ENCODE measurements around the gene AGAP3. TPM values are rescaled to one million over a fixed set of nuclear protein-coding genes. Genes with fewer than 3 reads are reported as not detected.

AGAP3 gene
- polyA plus RNA-seq, 1 of the 3 experiments (the other 2 are of a cell fraction): 126 TPM

DNA sequence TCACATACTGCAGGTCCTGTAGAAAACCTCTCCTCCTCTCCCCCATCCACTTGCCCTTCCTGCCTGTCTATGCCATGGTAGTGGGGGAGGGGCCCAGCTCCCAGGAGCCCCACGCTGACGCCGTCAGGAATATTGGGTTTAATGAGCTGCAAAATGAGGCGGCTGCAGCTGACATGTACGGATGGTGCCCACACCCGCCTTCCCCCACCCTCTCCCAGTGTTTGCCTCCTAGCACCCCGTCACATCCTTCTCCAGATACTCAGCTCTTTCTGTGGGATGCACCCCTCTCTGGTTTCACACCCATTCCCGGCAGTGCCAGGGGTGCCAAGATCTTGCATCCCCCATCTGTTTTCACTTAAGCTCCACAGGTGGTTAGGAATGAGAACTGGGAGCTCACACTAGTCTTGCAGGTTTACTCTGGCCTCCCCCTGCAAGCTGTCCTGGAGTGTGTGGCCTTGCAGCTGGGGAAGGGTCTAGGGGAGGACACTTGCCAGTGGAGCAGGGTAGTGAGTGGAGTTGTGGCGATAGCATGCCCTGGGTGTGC lies 55.1 kb downstream of the AGAP3 start (continued):
- TF ChIP-seq MAX (IDR thresholded peaks at IDR 0.05; ENCODE audit: low read depth) (no peak), GABPA (IDR thresholded peaks at IDR 0.05; ENCODE audit: low read depth) (no peak), YY1 (IDR thresholded peaks at IDR 0.05; ENCODE audit: low read depth) (no peak), EZH2phosphoT487 (IDR thresholded peaks at IDR 0.05; ENCODE audit: borderline replicate concordance, low read depth) (no peak), TCF12 (IDR thresholded peaks at IDR 0.05) (no peak)
- TF ChIP-seq, protein P1, sequence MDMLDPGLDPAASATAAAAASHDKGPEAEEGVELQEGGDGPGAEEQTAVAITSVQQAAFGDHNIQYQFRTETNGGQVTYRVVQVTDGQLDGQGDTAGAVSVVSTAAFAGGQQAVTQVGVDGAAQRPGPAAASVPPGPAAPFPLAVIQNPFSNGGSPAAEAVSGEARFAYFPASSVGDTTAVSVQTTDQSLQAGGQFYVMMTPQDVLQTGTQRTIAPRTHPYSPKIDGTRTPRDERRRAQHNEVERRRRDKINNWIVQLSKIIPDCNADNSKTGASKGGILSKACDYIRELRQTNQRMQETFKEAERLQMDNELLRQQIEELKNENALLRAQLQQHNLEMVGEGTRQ (IDR thresholded peaks at IDR 0.05; ENCODE audit: borderline replicate concordance, low read depth, low read length): no peak

DNA sequence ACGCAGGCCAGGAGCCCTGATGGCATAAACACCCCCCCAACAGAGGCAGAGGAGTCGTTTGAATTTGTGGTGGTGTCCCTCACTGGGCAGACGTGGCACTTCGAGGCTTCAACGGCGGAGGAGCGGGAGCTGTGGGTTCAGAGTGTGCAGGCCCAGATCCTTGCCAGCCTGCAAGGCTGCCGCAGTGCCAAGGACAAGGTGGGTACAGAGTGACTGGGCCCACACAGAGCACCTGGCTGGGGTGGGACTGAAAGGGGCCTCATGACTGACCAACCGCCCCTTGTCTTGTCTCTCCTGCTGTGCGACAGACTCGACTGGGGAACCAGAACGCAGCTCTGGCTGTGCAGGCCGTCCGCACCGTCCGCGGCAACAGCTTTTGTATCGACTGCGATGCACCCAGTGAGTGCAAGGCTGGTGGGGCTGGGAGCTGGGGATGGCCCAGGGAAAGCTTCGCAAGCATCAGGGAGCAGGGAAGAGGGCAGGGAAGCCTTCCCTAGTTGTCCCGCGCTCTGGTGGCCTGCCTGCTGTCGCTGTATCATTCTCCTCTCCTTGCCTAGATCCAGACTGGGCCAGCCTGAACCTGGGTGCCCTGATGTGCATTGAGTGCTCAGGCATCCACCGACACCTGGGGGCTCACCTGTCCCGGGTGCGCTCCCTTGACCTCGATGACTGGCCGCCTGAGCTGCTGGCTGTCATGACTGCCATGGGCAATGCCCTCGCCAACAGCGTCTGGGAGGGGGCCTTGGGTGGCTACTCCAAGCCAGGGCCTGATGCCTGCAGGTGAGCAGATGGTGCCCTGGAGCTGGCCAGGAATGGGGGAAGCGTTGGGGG lies 55.8 kb downstream of the AGAP3 start:
- Histone ChIP-seq H3K9me2 (no peaks in the 10 kb centered on the region), H3F3A (replicated peaks; ENCODE audit: insufficient read depth) (peaks cover 13% of the 10 kb centered on the region), H3K9ac (no peak overlapping the region), H3K4me2 (no peak overlapping the region), H3K27me3 (ENCODE audit: insufficient read depth) (no peaks in the 10 kb centered on the region), H2AFZ (ENCODE audit: low read depth) (no peak overlapping the region), H3K4me1 (ENCODE audit: control insufficient read depth in 1 of 2, insufficient read depth in 2 of 2, low read depth in 1 of 2, low read length in 1 of 2) (peaks cover 0 to 14% of the 10 kb centered on the region in 2 experiments; a peak in 1 of 4 replicates), H3K9me3 (no peaks in the 10 kb centered on the region), H3K36me3 (replicated peaks in 1 of 2; ENCODE audit: control insufficient read depth in 1 of 2, insufficient read depth in 2 of 2, low read length in 1 of 2) (peaks cover 29 to 71% of the 10 kb centered on the region in 2 experiments), H3K27ac (ENCODE audit: low read depth in 2 of 2, low read length in 1 of 2) (no peak overlapping the region), H3K4me3 (ENCODE audit: low read depth in 2 of 2, low read length in 1 of 2) (no peak overlapping the region), H3K79me2 (ENCODE audit: insufficient read depth) (no peaks in the 10 kb centered on the region), H4K20me1 (ENCODE audit: insufficient read depth) (no peaks in the 10 kb centered on the region)
- ChIA-PET CTCF (interaction anchor here (0.6 to 10.0 kb wide), 11 partner anchors 17 to 359 kb away, joined by 3 to 73 read pairs (median 3); partner anchors contain the start of gene GBX1), POLR2A (interaction anchor here (1.1 kb wide), 1 partner anchor 10 kb away, joined by 3 read pairs; no protein-coding TSS in a partner anchor)
- TF ChIP-seq CHD2 (IDR thresholded peaks at IDR 0.05; ENCODE audit: low read length, partially characterized antibody): no peak
- no peak for TF ChIP-seq JUND (IDR thresholded peaks at IDR 0.05)
- TF ChIP-seq TCF12 (IDR thresholded peaks at IDR 0.05): no peak
- TF ChIP-seq SMC3 (IDR thresholded peaks at IDR 0.05; ENCODE audit: low read depth, low read length): no peak
- TF ChIP-seq GATA2 (CRISPR knock-in tag; IDR thresholded peaks at IDR 0.05): no peak
- no peak for TF ChIP-seq EZH2phosphoT487 (IDR thresholded peaks at IDR 0.05; ENCODE audit: borderline replicate concordance, low read depth)
- TF ChIP-seq RXRA (IDR thresholded peaks at IDR 0.05; ENCODE audit: borderline replicate concordance, low read depth): no peak
- TF ChIP-seq, protein P2, sequence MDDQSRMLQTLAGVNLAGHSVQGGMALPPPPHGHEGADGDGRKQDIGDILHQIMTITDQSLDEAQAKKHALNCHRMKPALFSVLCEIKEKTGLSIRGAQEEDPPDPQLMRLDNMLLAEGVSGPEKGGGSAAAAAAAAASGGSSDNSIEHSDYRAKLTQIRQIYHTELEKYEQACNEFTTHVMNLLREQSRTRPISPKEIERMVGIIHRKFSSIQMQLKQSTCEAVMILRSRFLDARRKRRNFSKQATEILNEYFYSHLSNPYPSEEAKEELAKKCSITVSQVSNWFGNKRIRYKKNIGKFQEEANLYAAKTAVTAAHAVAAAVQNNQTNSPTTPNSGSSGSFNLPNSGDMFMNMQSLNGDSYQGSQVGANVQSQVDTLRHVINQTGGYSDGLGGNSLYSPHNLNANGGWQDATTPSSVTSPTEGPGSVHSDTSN (IDR thresholded peaks at IDR 0.05): no peak
- TF ChIP-seq TEAD4 (IDR thresholded peaks at IDR 0.05; ENCODE audit: borderline replicate concordance, insufficient read depth): no peak
- no peak for TF ChIP-seq TAF1 (IDR thresholded peaks at IDR 0.05; ENCODE audit: borderline replicate concordance, low read depth, low read length)
- TF ChIP-seq FOXM1 (IDR thresholded peaks at IDR 0.05; ENCODE audit: low read depth): no peak
- TF ChIP-seq GABPA (IDR thresholded peaks at IDR 0.05; ENCODE audit: low read depth): no peak
- TF ChIP-seq, protein P1 (IDR thresholded peaks at IDR 0.05; ENCODE audit: borderline replicate concordance, low read depth, low read length): no peak
- TF ChIP-seq FOXJ3 (CRISPR knock-in tag; IDR thresholded peaks at IDR 0.05): no peak
- TF ChIP-seq, protein P3, sequence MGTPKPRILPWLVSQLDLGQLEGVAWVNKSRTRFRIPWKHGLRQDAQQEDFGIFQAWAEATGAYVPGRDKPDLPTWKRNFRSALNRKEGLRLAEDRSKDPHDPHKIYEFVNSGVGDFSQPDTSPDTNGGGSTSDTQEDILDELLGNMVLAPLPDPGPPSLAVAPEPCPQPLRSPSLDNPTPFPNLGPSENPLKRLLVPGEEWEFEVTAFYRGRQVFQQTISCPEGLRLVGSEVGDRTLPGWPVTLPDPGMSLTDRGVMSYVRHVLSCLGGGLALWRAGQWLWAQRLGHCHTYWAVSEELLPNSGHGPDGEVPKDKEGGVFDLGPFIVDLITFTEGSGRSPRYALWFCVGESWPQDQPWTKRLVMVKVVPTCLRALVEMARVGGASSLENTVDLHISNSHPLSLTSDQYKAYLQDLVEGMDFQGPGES (IDR thresholded peaks at IDR 0.05; ENCODE audit: low read depth, low read length): no peak
- no peak for DNase-seq
- 96% methylated on average over 31 of the region's 31 CpGs for WGBS (ENCODE audit: low lambda C conversion rate)

Measured in SK-N-SH (cell line).